Stimulated activated CD4-positive, alpha-beta T cell treated with anti-CD3 and anti-CD28 coated beads, Interleukin-4, amount 100 ng/mL, for 24 hours (primary cell): ENCODE results near the gene PRPF39.

Experiments used
- DNase-seq: peaks from one replicate; pipeline ENCODE4 v3.0.0-alpha.2; 2020

Gene PRPF39

GRCh38 chr14:45083617-45083975, 320 bp upstream of the PRPF39 start:
- no peak for DNase-seq

GRCh38 chr14:45084946-45085346, 1.0 kb downstream of the PRPF39 start:
- no peak for DNase-seq

GRCh38 chr14:45089813-45090212, 5.9 kb downstream of the PRPF39 start:
- DNase-seq: peak; percentile 33

GRCh38 chr14:45091710-45092109, 7.8 kb downstream of the PRPF39 start:
- no peak for DNase-seq

GRCh38 chr14:45094275-45094674, 10.4 kb downstream of the PRPF39 start:
- DNase-seq: no peak

GRCh38 chr14:45095143-45095542, 11.2 kb downstream of the PRPF39 start:
- no peak for DNase-seq

- no peak for DNase-seq
Measured at GRCh38 chr14:45096218-45096617, 12.3 kb downstream of the PRPF39 start.

GRCh38 chr14:45103806-45104205, 19.9 kb downstream of the PRPF39 start:
- DNase-seq: no peak

GRCh38 chr14:45104561-45104960, 20.6 kb downstream of the PRPF39 start:
- no peak for DNase-seq

- no peak for DNase-seq
Measured at GRCh38 chr14:45112896-45113781, 29.2 kb downstream of the PRPF39 start.

- no peak for DNase-seq
Measured at GRCh38 chr14:45114327-45114726, 30.4 kb downstream of the PRPF39 start.

GRCh38 chr14:45118594-45118993, 34.7 kb downstream of the PRPF39 start:
- DNase-seq: no peak

- no peak for DNase-seq
Measured at GRCh38 chr14:45120096-45120495, 36.2 kb downstream of the PRPF39 start.

GRCh38 chr14:45123271-45123670, 39.4 kb downstream of the PRPF39 start:
- DNase-seq: no peak

- no peak for DNase-seq
Measured at GRCh38 chr14:45125754-45126153, 41.8 kb downstream of the PRPF39 start.

- no peak for DNase-seq
Measured at GRCh38 chr14:45128963-45129629, 45.2 kb downstream of the PRPF39 start.

GRCh38 chr14:45133683-45134050, 49.8 kb downstream of the PRPF39 start:
- no peak for DNase-seq

GRCh38 chr14:45134051-45134958, 50.4 kb downstream of the PRPF39 start, which contains the start of gene FKBP3:
FKBP3 (minus strand) TSS chr14:45134481; CDS start chr14:45134456, 25 bp downstream.
- peak; percentile 96 for DNase-seq

GRCh38 chr14:45135156-45135555, 51.2 kb downstream of the PRPF39 start:
- no peak for DNase-seq

GRCh38 chr14:45135659-45136395, 51.9 kb downstream of the PRPF39 start, which contains the start of gene FANCM:
FANCM (plus strand) TSS chr14:45135930; CDS start chr14:45136032, 102 bp downstream.
- peak; percentile 91 for DNase-seq

- no peak for DNase-seq
Measured at GRCh38 chr14:45136399-45136798, 52.5 kb downstream of the PRPF39 start.

- DNase-seq: no peak
Measured at GRCh38 chr14:45140661-45141187, 56.8 kb downstream of the PRPF39 start.
